IMR-90 (cell line): Measurements from ENCODE around the gene P2RY14. TPM values are rescaled to one million over a fixed set of nuclear protein-coding genes. Genes with fewer than 3 reads are reported as not detected.

ENCODE experiments used
- ATAC-seq: fragments of 200-7000 bp; cut with Tn5 transposase; 2 replicates; pipeline ENCODE4 v1.9.1; 2020; ENCODE audit warnings: low read depth, mild to moderate bottlenecking, moderate library complexity
- BruUV-seq: library from RNA; stranded (reverse); fragments of 400-500 nt; replicated peaks from 2 replicates; lab custom pipeline; 2021; lab: Mats Ljungman, UMichigan
- CTCF ChIA-PET: fragments of 300-600 bp; formaldehyde crosslinking; extraction: SDS; loops from one replicate; lab custom pipeline; 2021; ENCODE audit warnings: antibody characterized with exemption; lab: Yijun Ruan, JAX
- POLR2A ChIA-PET: fragments of 300-600 bp; sonication (Branson Sonifier 250); formaldehyde crosslinking; loops from one replicate; lab custom pipeline; 2022; ENCODE audit warnings: antibody characterized with exemption; ENCODE audit not compliant: unreplicated experiment; lab: Charles Lee
- DNase-seq: peaks from one replicate; pipeline ENCODE4 v3.0.0; 2013
- H2AFZ ChIP-seq: replicated peaks from 2 replicates; pipeline ENCODE3; 2013; ENCODE audit warnings: low read length, mild to moderate bottlenecking; ENCODE audit not compliant: poor library complexity
- H2AK5ac ChIP-seq: 2 replicates; pipeline ENCODE4 v1.6.1; 2013; ENCODE audit warnings: low read depth, low read length, inconsistent platforms
- H2AK9ac ChIP-seq: replicated peaks from 2 replicates; pipeline ENCODE3; 2013; ENCODE audit warnings: mild to moderate bottlenecking, low read depth, low read length, moderate library complexity; ENCODE audit not compliant: poor library complexity
- H2BK120ac ChIP-seq: 2 replicates; pipeline ENCODE4 v1.6.1; 2013; ENCODE audit warnings: low read depth, low read length, inconsistent platforms
- H2BK15ac ChIP-seq: 3 replicates; pipeline ENCODE4 v1.6.1; 2013; ENCODE audit warnings: low read depth, low read length, inconsistent platforms
- H2BK20ac ChIP-seq: 2 replicates; pipeline ENCODE4 v1.6.1; 2013; ENCODE audit warnings: low read depth, mild to moderate bottlenecking, inconsistent platforms, low read length, moderate library complexity
- H2BK5ac ChIP-seq: 2 replicates; pipeline ENCODE4 v1.6.1; 2013; ENCODE audit warnings: mild to moderate bottlenecking, low read depth, low read length, inconsistent platforms; ENCODE audit not compliant: poor library complexity, severe bottlenecking
- H3K14ac ChIP-seq: replicated peaks from 2 replicates; pipeline ENCODE4 v1.6.1; 2013; ENCODE audit warnings: low read depth, low read length, inconsistent platforms
- H3K18ac ChIP-seq: 2 replicates; pipeline ENCODE4 v1.6.1; 2013; ENCODE audit warnings: low read depth, low read length, control low read depth
- H3K23ac ChIP-seq: 2 replicates; pipeline ENCODE4 v1.6.1; 2013; ENCODE audit warnings: low read depth, low read length, inconsistent platforms
- H3K27ac ChIP-seq: 2 replicates; pipeline ENCODE4 v1.5.1; 2013; ENCODE audit warnings: mild to moderate bottlenecking, control low read depth, low read length; ENCODE audit not compliant: insufficient read depth
- H3K27me3 ChIP-seq: 2 replicates; pipeline ENCODE4 v1.6.1; 2013; ENCODE audit warnings: low read length; ENCODE audit not compliant: control insufficient read depth, insufficient read depth
- H3K36me3 ChIP-seq: 2 replicates; pipeline ENCODE4 v1.6.1; 2013; ENCODE audit warnings: low read length, mixed read lengths; ENCODE audit not compliant: control insufficient read depth, insufficient read depth
- H3K4ac ChIP-seq: 2 replicates; pipeline ENCODE4 v1.6.1; 2013; ENCODE audit warnings: low read depth, low read length, inconsistent platforms
- H3K4me1 ChIP-seq: 2 replicates; pipeline ENCODE4 v1.6.1; 2013; ENCODE audit warnings: low read length, mixed read lengths; ENCODE audit not compliant: control insufficient read depth, insufficient read depth
- H3K4me2 ChIP-seq: 2 replicates; pipeline ENCODE4 v1.6.1; 2013; ENCODE audit warnings: low read depth, mild to moderate bottlenecking, control low read depth, low read length, moderate library complexity
- H3K4me3 ChIP-seq: 2 replicates; pipeline ENCODE4 v1.5.1; 2013; ENCODE audit warnings: low read depth, mild to moderate bottlenecking, control low read depth, low read length, moderate library complexity; ENCODE audit not compliant: insufficient read depth
- H3K56ac ChIP-seq: 2 replicates; pipeline ENCODE4 v1.6.1; 2013; ENCODE audit warnings: low read length, inconsistent platforms; ENCODE audit not compliant: insufficient read depth; ENCODE audit errors: extremely low read depth
- H3K79me1 ChIP-seq, 2 experiments: 2 replicates each; pipeline ENCODE4 v1.6.1; 2013; ENCODE audit warnings: low read length in 2 of 2, inconsistent platforms in 1 of 2, low read depth in 1 of 2
- H3K9ac ChIP-seq: 2 replicates; pipeline ENCODE4 v1.6.1; 2013; ENCODE audit warnings: low read depth, low read length, control low read depth
- H3K9me1 ChIP-seq: 2 replicates; pipeline ENCODE4 v1.6.1; 2013; ENCODE audit warnings: low read length, inconsistent platforms; ENCODE audit not compliant: insufficient read depth
- H3K9me3 ChIP-seq: 2 replicates; pipeline ENCODE4 v1.6.1; 2013; ENCODE audit warnings: low read length; ENCODE audit not compliant: control insufficient read depth, insufficient read depth
- H4K20me1 ChIP-seq: 2 replicates; pipeline ENCODE4 v1.6.1; 2013; ENCODE audit warnings: low read length, inconsistent platforms; ENCODE audit not compliant: insufficient read depth
- H4K5ac ChIP-seq: 2 replicates; pipeline ENCODE4 v1.6.1; 2013; ENCODE audit warnings: mild to moderate bottlenecking, low read depth, low read length, control low read depth
- H4K8ac ChIP-seq, 2 experiments: 2 replicates each; pipeline ENCODE4 v1.6.1; 2013; ENCODE audit warnings: low read depth in 2 of 2, low read length in 2 of 2, control low read depth in 1 of 2, inconsistent platforms in 1 of 2
- H4K91ac ChIP-seq: 2 replicates; pipeline ENCODE4 v1.6.1; 2013; ENCODE audit warnings: low read depth, low read length, inconsistent platforms; ENCODE audit not compliant: insufficient read depth
- BHLHE40 ChIP-seq: fragments of 150-350 bp; IDR thresholded peaks from 2 replicates; pipeline ENCODE4 v1.6.1; 2016; ENCODE audit warnings: mild to moderate bottlenecking, low read depth, low read length
- CEBPB ChIP-seq: IDR thresholded peaks from 2 replicates; pipeline ENCODE4 v1.6.1; 2012; ENCODE audit warnings: low read depth, low read length, improper control_type of control experiment
- CHD1 ChIP-seq: IDR thresholded peaks from 2 replicates; pipeline ENCODE4 v1.6.1; 2012; ENCODE audit warnings: low read depth, low read length, improper control_type of control experiment
- FOS ChIP-seq: fragments of 150-350 bp; IDR thresholded peaks from 2 replicates; pipeline ENCODE4 v1.6.1; 2016; ENCODE audit warnings: low read depth, low read length
- MAFK ChIP-seq: IDR thresholded peaks from 2 replicates; pipeline ENCODE4 v1.6.1; 2012; ENCODE audit warnings: low read depth, low read length, improper control_type of control experiment
- MXI1 ChIP-seq: IDR thresholded peaks from 2 replicates; pipeline ENCODE4 v1.6.1; 2012; ENCODE audit warnings: low read depth, mild to moderate bottlenecking, low read length, moderate library complexity, borderline replicate concordance
- WGBS, 2 experiments: methylation state at CpG; one replicate each; pipeline versions ENCODE4 v1.1.5 to v1.1.7; 2013; ENCODE audit warnings: missing lambda C conversion rate in 2 of 2; ENCODE audit not compliant: insufficient read length in 1 of 2; ENCODE audit errors: extremely low coverage in 2 of 2; 5-methylcytosine and 5-hydroxymethylcytosine counted together
- dilution Hi-C: fragments of 300-500 bp; cut with HindIII; formaldehyde crosslinking; loops from one replicate; pipeline ENCODE4 v1.14.3; 2018; ENCODE audit warnings: low sequenced_read_pairs; ENCODE audit not compliant: unreplicated experiment
- in situ Hi-C: fragments of 300-500 bp; cut with MboI; formaldehyde crosslinking; loops from 3 replicates; pipeline ENCODE4 v1.14.3; 2019; ENCODE audit warnings: low sequenced_read_pairs, inconsistent platforms, mixed read lengths
- intact Hi-C: fragments of 100-400 bp; cut with micrococcal nuclease; formaldehyde crosslinking; loops from 2 replicates; pipeline ENCODE4 v1.10.0; 2022
- polyA plus RNA-seq, 3 experiments: library from polyadenylated mRNA; depleted of rRNA; stranded (reverse); fragments of >200 nt; gene quantifications; 2 replicates each; pipeline ENCODE4 v1.2.3, GENCODE V29; 2012; ENCODE audit warnings: low replicate concordance in 1 of 3
- total RNA-seq: library from RNA; depleted of rRNA; stranded (reverse); fragments of >200 nt; gene quantifications from 2 replicates; pipeline ENCODE4 v1.2.3, GENCODE V29; 2012
- TF ChIP-seq, protein P1 (sequence below): fragments of 150-350 bp; IDR thresholded peaks from 2 replicates; pipeline ENCODE4 v1.6.1; 2017; ENCODE audit warnings: mild to moderate bottlenecking, antibody characterized with exemption, low read length, low read depth

P2RY14 gene
- total and polyA plus RNA-seq, 2 of the 4 experiments (the other 2 are of a cell fraction): not detected

DNA sequence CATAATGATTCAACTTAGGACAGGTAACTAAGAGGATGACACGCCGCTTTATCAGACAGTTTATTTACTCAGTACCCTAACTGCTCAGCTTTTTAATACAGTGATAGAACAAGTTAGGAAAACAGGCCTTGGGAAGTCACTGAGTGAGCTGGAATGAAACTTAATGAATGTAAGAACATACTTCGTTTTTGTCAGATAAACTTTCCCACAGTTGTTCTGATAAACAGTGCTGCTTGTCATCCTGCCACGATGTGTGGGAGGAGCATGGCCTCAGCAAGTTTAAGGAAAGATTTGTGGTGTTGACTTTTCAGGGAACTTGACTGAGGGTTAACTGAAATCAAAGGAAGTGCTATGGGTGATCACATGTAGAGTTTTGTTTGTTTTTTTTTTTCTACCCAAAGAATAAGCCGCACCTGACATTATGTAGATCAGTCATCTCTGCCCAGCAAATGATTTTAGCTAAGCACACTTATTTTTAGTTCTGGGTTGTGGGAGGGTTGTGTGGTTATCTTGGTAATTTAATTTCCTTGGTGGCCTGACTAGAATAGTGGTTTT lies 5.6 kb upstream of the P2RY14 start:
- no peak overlapping the region for H3K4me3 ChIP-seq
- POLR2A ChIA-PET: interaction anchor here (0.5 to 0.6 kb wide), 2 partner anchors 1392 to 1889 kb away, joined by 3 to 8 read pairs; no protein-coding TSS in a partner anchor
- H2BK15ac ChIP-seq: no peak overlapping the region
- H3K18ac ChIP-seq: peak overlapping the region; percentile 63; the same call in 1 of the 2 replicates
- intact Hi-C loops (loop anchor here (1.0 to 10.0 kb wide), 5 partner anchors 57 to 519 kb away; partner anchors contain the start of gene SIAH2), in situ Hi-C loops (no loop called here), dilution Hi-C loops (no loop called here)
- H3K36me3 ChIP-seq: no peaks in the 10 kb centered on the region
- CTCF ChIA-PET: interaction anchor here (1.1 to 1.4 kb wide), 2 partner anchors 56 to 117 kb away, joined by 3 to 6 read pairs; no protein-coding TSS in a partner anchor
- peak overlapping the region; percentile 23; the same call in 1 of the 2 replicates for H2BK120ac ChIP-seq
- DNase-seq: peak; percentile 94
- H3K4me1 ChIP-seq: peaks cover 5% of the 10 kb centered on the region; the same call in 1 of the 2 replicates
- no peak overlapping the region for H3K9ac ChIP-seq
- TF ChIP-seq CHD1 (no peak), FOS (peak; percentile 26; the same call in 1 of the 2 replicates), MXI1 (peak; percentile 53; the same call in 1 of the 2 replicates), MAFK (peak; percentile 14; the same call in 1 of the 2 replicates), CEBPB (no peak), BHLHE40 (peak; percentile 53; the same call in 1 of the 2 replicates)
- TF ChIP-seq, protein P1, sequence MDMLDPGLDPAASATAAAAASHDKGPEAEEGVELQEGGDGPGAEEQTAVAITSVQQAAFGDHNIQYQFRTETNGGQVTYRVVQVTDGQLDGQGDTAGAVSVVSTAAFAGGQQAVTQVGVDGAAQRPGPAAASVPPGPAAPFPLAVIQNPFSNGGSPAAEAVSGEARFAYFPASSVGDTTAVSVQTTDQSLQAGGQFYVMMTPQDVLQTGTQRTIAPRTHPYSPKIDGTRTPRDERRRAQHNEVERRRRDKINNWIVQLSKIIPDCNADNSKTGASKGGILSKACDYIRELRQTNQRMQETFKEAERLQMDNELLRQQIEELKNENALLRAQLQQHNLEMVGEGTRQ: peak; percentile 42; the same call in 1 of the 2 replicates
- BruUV-seq: no TSS peak
- peak; percentile 48 for ATAC-seq
- no peak overlapping the region for H3K14ac ChIP-seq
- H4K91ac ChIP-seq: no peak overlapping the region
- no peaks in the 10 kb centered on the region for H3K27me3 ChIP-seq
- H3K56ac ChIP-seq: no peak overlapping the region
- no peak overlapping the region for H4K5ac ChIP-seq
- no peak overlapping the region for H3K4ac ChIP-seq
- no peak overlapping the region for H2AFZ ChIP-seq
- H4K8ac ChIP-seq: 0 out of 4 replicates have a peak overlapping the region, but pooled peaks of 1 of the 2 experiments have one; percentile 5
- H3K9me1 ChIP-seq: peaks cover 3% of the 10 kb centered on the region
- no peaks in the 10 kb centered on the region for H3K79me1 ChIP-seq
- no CpG with 5 or more reads among the region's 5 CpGs for WGBS, 2 experiments
- H2AK5ac ChIP-seq: no peak overlapping the region
- H3K9me3 ChIP-seq: no peaks in the 10 kb centered on the region
- no peak overlapping the region for H2BK20ac ChIP-seq
- peak overlapping the region; percentile 69 for H2BK5ac ChIP-seq
- no peak overlapping the region for H3K23ac ChIP-seq
- no peak overlapping the region; the same call in 1 of the 2 replicates for H3K4me2 ChIP-seq
- no peak overlapping the region for H3K27ac ChIP-seq
- no peaks in the 10 kb centered on the region for H4K20me1 ChIP-seq
- H2AK9ac ChIP-seq: no peak overlapping the region
